Stimulated activated CD8-positive, alpha-beta memory T cell treated with anti-CD3 and anti-CD28 coated beads, Interleukin-15, amount 100 ng/mL, for 24 hours (primary cell): ENCODE results near the gene IFNL2.

Experiments used
- DNase-seq: peaks from one replicate; pipeline ENCODE4 v3.0.0-alpha.2; 2020; ENCODE audit warnings: low read depth

IFNL2 gene

GRCh38 chr19:39318071-39318470 lies 49.9 kb downstream of the IFNL2 start:
- no peak for DNase-seq

DNA sequence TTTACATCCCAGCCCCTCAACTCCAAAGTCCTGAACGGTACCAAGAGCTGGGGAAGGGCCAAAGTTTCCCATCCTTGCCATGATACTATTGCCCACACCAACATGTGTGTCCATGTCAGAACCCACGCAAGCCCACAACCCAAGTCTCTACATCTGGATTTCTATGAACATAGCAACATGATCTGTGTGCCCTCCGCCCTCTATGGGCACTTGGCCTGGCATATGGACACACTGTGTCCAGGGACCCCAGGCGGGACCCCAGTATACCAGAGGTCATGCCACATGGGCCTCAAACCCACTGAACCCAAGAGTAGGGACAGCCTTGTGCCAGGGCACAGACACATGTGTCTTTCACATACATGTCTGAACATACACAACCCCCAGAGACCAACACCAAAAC lies 50.5 kb downstream of the IFNL2 start:
- DNase-seq, result no peak

- no peak for DNase-seq
These were observed 51.1 kb downstream of the IFNL2 start for GRCh38 chr19:39319098-39319891.
